H9 (cell line): Measurements from ENCODE around the gene RPL12. TPM values are rescaled to one million over a fixed set of nuclear protein-coding genes. Genes with fewer than 3 reads are reported as not detected.

ENCODE experiments used
- DNase-seq: peaks from one replicate; pipeline ENCODE4 v3.0.0-alpha.2; 2017
- H2AFZ ChIP-seq: one replicate; pipeline ENCODE4 v1.6.1; 2013; ENCODE audit warnings: mild to moderate bottlenecking, low read length, control low read depth, moderate library complexity
- H2AK5ac ChIP-seq: 2 replicates; pipeline ENCODE4 v1.6.1; 2013; ENCODE audit warnings: low read length, control low read depth, mixed read lengths; ENCODE audit not compliant: insufficient read length
- H2BK120ac ChIP-seq: one replicate; pipeline ENCODE4 v1.6.1; 2013; ENCODE audit warnings: low read depth, mild to moderate bottlenecking, low read length, control low read depth, inconsistent platforms; ENCODE audit not compliant: poor library complexity, severe bottlenecking
- H2BK12ac ChIP-seq: 2 replicates; pipeline ENCODE4 v1.6.1; 2013; ENCODE audit warnings: low read length, control low read depth, mixed read lengths, low read depth; ENCODE audit not compliant: insufficient read length
- H2BK15ac ChIP-seq: 2 replicates; pipeline ENCODE4 v1.6.1; 2013; ENCODE audit warnings: low read depth, low read length, control low read depth
- H2BK20ac ChIP-seq: one replicate; pipeline ENCODE4 v1.6.1; 2013; ENCODE audit warnings: low read depth, mild to moderate bottlenecking, low read length, control low read depth, inconsistent platforms; ENCODE audit not compliant: poor library complexity, severe bottlenecking
- H2BK5ac ChIP-seq: 2 replicates; pipeline ENCODE4 v1.6.1; 2013; ENCODE audit warnings: low read length, control low read depth, mixed read lengths; ENCODE audit not compliant: insufficient read length
- H3K14ac ChIP-seq: 2 replicates; pipeline ENCODE4 v1.6.1; 2013; ENCODE audit warnings: low read length, control low read depth; ENCODE audit not compliant: insufficient read depth
- H3K18ac ChIP-seq: 2 replicates; pipeline ENCODE4 v1.6.1; 2013; ENCODE audit warnings: low read depth, mild to moderate bottlenecking, mixed read lengths, low read length, control low read depth; ENCODE audit not compliant: insufficient read length
- H3K23ac ChIP-seq: 2 replicates; pipeline ENCODE4 v1.6.1; 2013; ENCODE audit warnings: low read length, control low read depth, mixed read lengths, low read depth; ENCODE audit not compliant: insufficient read length
- H3K23me2 ChIP-seq: 2 replicates; pipeline ENCODE4 v1.6.1; 2013; ENCODE audit warnings: low read depth, mild to moderate bottlenecking, mixed read lengths, low read length, control low read depth; ENCODE audit not compliant: insufficient read length, poor library complexity, severe bottlenecking
- H3K27ac ChIP-seq: 2 replicates; pipeline ENCODE4 v1.5.1; 2013; ENCODE audit warnings: low read length, control low read depth, mixed read lengths, low read depth; ENCODE audit not compliant: insufficient read length
- H3K27me3 ChIP-seq: 2 replicates; pipeline ENCODE4 v1.6.1; 2013; ENCODE audit warnings: low read length, control low read depth, inconsistent platforms; ENCODE audit not compliant: insufficient read depth
- H3K4ac ChIP-seq: 2 replicates; pipeline ENCODE4 v1.6.1; 2013; ENCODE audit warnings: low read depth, mild to moderate bottlenecking, control low read depth, inconsistent platforms, low read length, moderate library complexity
- H3K4me1 ChIP-seq: 2 replicates; pipeline ENCODE4 v1.6.1; 2013; ENCODE audit warnings: low read length, control low read depth, inconsistent platforms; ENCODE audit not compliant: insufficient read depth
- H3K4me2 ChIP-seq: 2 replicates; pipeline ENCODE4 v1.6.1; 2013; ENCODE audit warnings: low read length, control low read depth, mixed read lengths; ENCODE audit not compliant: insufficient read length, insufficient read depth
- H3K56ac ChIP-seq: 2 replicates; pipeline ENCODE4 v1.6.1; 2013; ENCODE audit warnings: low read depth, mild to moderate bottlenecking, mixed read lengths, low read length, control low read depth; ENCODE audit not compliant: insufficient read length
- H3K79me1 ChIP-seq: 2 replicates; pipeline ENCODE4 v1.6.1; 2013; ENCODE audit warnings: low read depth, mild to moderate bottlenecking, moderate library complexity, low read length, control low read depth, inconsistent platforms; ENCODE audit not compliant: insufficient read depth, poor library complexity, severe bottlenecking
- H3K79me2 ChIP-seq: 2 replicates; pipeline ENCODE4 v1.6.1; 2013; ENCODE audit warnings: low read length, control low read depth, inconsistent platforms; ENCODE audit not compliant: insufficient read depth
- H3K9ac ChIP-seq: 2 replicates; pipeline ENCODE4 v1.6.1; 2013; ENCODE audit warnings: low read length, control low read depth, mixed read lengths; ENCODE audit not compliant: insufficient read length; ENCODE audit errors: extremely low read depth
- H3K9me3 ChIP-seq: one replicate; pipeline ENCODE4 v1.6.1; 2013; ENCODE audit warnings: low read depth, low read length, inconsistent platforms; ENCODE audit not compliant: control insufficient read depth
- H3T11ph ChIP-seq: one replicate; pipeline ENCODE4 v1.6.1; 2013; ENCODE audit warnings: mild to moderate bottlenecking, low read length, control low read depth, inconsistent platforms
- H4K20me1 ChIP-seq: one replicate; pipeline ENCODE4 v1.6.1; 2013; ENCODE audit not compliant: control insufficient read depth, insufficient read length, insufficient read depth
- H4K5ac ChIP-seq: 2 replicates; pipeline ENCODE4 v1.6.1; 2013; ENCODE audit warnings: low read depth, mild to moderate bottlenecking, mixed read lengths, low read length, control low read depth; ENCODE audit not compliant: insufficient read length
- H4K8ac ChIP-seq: replicated peaks from 2 replicates; pipeline ENCODE4 v1.6.1; 2013; ENCODE audit warnings: low read length, control low read depth, mixed read lengths, low read depth; ENCODE audit not compliant: insufficient read length
- H4K91ac ChIP-seq: 2 replicates; pipeline ENCODE4 v1.6.1; 2013; ENCODE audit warnings: low read depth, mild to moderate bottlenecking, moderate library complexity, mixed read lengths, low read length, control low read depth; ENCODE audit not compliant: insufficient read length
- H3K27ac Mint-ChIP-seq, 3 experiments: 2 replicates in 2 of 3; 3 replicates in 1 of 3; pipeline ENCODE4 v1.8.0; 2020 to 2021; ENCODE audit warnings: mixed read lengths in 3 of 3, mild to moderate bottlenecking in 1 of 3, moderate library complexity in 1 of 3
- H3K27me3 Mint-ChIP-seq: 2 replicates; pipeline ENCODE4 v1.8.0; 2021; ENCODE audit warnings: low read depth, mild to moderate bottlenecking, moderate library complexity, mixed read lengths
- H3K36me3 Mint-ChIP-seq, 3 experiments: 2 replicates in 2 of 3; 3 replicates in 1 of 3; pipeline ENCODE4 v1.8.0; 2020 to 2021; ENCODE audit warnings: low read depth in 3 of 3, mixed read lengths in 3 of 3; ENCODE audit not compliant: insufficient read depth in 1 of 3
- H3K4me1 Mint-ChIP-seq, 2 experiments: 2 replicates each; pipeline ENCODE4 v1.8.0; 2020; ENCODE audit warnings: mixed read lengths in 2 of 2
- H3K4me3 Mint-ChIP-seq, 2 experiments: 2 replicates in 1 of 2; 3 replicates in 1 of 2; pipeline ENCODE4 v1.8.0; 2020 to 2021; ENCODE audit warnings: mild to moderate bottlenecking in 2 of 2, mixed read lengths in 2 of 2, moderate library complexity in 1 of 2
- H3K9me3 Mint-ChIP-seq, 2 experiments: 2 replicates in 1 of 2; 3 replicates in 1 of 2; pipeline ENCODE4 v1.8.0; 2020; ENCODE audit warnings: mild to moderate bottlenecking in 2 of 2, mixed read lengths in 2 of 2, moderate library complexity in 1 of 2
- WGBS: extraction: QIAGEN DNeasy Blood & Tissue Kit; methylation state at CpG from one replicate; pipeline ENCODE4 v1.1.7; 2013; ENCODE audit warnings: missing lambda C conversion rate, low lambda C conversion rate, mixed read lengths; ENCODE audit not compliant: insufficient read length; ENCODE audit errors: extremely low coverage; 5-methylcytosine and 5-hydroxymethylcytosine counted together
- total RNA-seq: library from RNA; stranded (reverse); gene quantifications from 2 replicates; pipeline ENCODE4 v1.2.1, GENCODE V29; 2021
- TF ChIP-seq, protein P1 (sequence below): fragments of 200-600 bp; sonication (generic); conservative IDR thresholded peaks from 3 replicates; pipeline ENCODE4 v1.8.0; 2021; ENCODE audit warnings: antibody characterized with exemption, mild to moderate bottlenecking

The RPL12 gene
- total RNA-seq, 1 experiment from 2014 or later, result 1,710 TPM

DNA sequence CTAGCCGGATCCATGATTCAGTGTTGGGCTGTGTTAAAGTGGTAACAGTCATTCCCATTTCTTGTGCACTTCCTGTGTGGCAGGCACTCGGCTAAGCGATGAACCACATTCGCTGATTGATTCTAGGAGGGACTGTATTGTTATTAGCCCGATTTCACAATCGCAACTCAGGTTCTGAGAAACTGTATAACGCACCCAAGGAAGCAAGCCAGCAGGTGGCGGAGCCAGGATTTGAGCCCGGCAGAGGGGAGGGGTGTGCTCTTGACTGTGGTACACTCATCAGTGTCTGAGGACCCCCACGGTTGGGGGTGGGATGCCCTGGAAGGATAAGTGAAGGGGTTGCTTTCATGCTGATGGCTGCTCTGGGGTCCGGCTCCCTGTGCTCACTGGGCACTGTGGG, 34.8 kb upstream of the RPL12 start:
- Histone ChIP-seq H3K27me3 (no peaks in the 10 kb centered on the region), H3K27ac (no peak overlapping the region), H3K9me3 (no peaks in the 10 kb centered on the region), H2BK120ac (no peak overlapping the region), H2BK5ac (no peak overlapping the region), H3K79me2 (no peaks in the 10 kb centered on the region), H3K23ac (no peak overlapping the region), H3K23me2 (no peaks in the 10 kb centered on the region), H3K4me2 (no peak overlapping the region), H3T11ph (no peak overlapping the region), H2BK12ac (no peak overlapping the region), H3K56ac (no peak overlapping the region), H3K14ac (no peak overlapping the region), H3K4me1 (no peaks in the 10 kb centered on the region), H3K18ac (no peak overlapping the region), H2BK15ac (no peak overlapping the region), H2AK5ac (no peak overlapping the region), H3K4ac (no peak overlapping the region), H2BK20ac (no peak overlapping the region), H2AFZ (no peak overlapping the region), H4K91ac (no peak overlapping the region), H4K5ac (no peak overlapping the region), H4K20me1 (no peaks in the 10 kb centered on the region), H3K79me1 (no peaks in the 10 kb centered on the region), H3K9ac (no peak overlapping the region), H4K8ac (no peak overlapping the region)
- no peaks in the 10 kb centered on the region for H3K27me3 Mint-ChIP-seq
- peak overlapping the region in 2 of 3 experiments; percentile 41 to 87; a peak in 2 of 7 replicates for H3K27ac Mint-ChIP-seq
- H3K9me3 Mint-ChIP-seq, result no peaks in the 10 kb centered on the region
- H3K36me3 Mint-ChIP-seq, result peaks cover 10 to 41% (median 18%) of the 10 kb centered on the region in 3 experiments
- H3K4me3 Mint-ChIP-seq, result no peak overlapping the region
- DNase-seq, result no peak
- TF ChIP-seq, protein P1, sequence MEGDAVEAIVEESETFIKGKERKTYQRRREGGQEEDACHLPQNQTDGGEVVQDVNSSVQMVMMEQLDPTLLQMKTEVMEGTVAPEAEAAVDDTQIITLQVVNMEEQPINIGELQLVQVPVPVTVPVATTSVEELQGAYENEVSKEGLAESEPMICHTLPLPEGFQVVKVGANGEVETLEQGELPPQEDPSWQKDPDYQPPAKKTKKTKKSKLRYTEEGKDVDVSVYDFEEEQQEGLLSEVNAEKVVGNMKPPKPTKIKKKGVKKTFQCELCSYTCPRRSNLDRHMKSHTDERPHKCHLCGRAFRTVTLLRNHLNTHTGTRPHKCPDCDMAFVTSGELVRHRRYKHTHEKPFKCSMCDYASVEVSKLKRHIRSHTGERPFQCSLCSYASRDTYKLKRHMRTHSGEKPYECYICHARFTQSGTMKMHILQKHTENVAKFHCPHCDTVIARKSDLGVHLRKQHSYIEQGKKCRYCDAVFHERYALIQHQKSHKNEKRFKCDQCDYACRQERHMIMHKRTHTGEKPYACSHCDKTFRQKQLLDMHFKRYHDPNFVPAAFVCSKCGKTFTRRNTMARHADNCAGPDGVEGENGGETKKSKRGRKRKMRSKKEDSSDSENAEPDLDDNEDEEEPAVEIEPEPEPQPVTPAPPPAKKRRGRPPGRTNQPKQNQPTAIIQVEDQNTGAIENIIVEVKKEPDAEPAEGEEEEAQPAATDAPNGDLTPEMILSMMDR, result 0 out of 3 replicates have a peak, but pooled peaks have one; percentile 16
- peaks cover 4 to 8% of the 10 kb centered on the region in 2 experiments for H3K4me1 Mint-ChIP-seq
- no CpG with 5 or more reads among the region's 11 CpGs for WGBS
